Measurements from ENCODE around the gene EMB. TPM values are rescaled to one million over a fixed set of nuclear protein-coding genes. Genes with fewer than 3 reads are reported as not detected.
"Not testable (repeated sequence)": the region's sequence is repeated elsewhere in the genome, so short reads cannot be mapped to it uniquely, and the experiment has no call there.

EMB gene
- total RNA-seq, 2 donors from 2014 or later, result 22.4 to 23.9 TPM

- intact Hi-C loops (cut with DNase I), result no loop called here
- no peak overlapping the region for H3K27ac ChIP-seq
- H3K4me3 ChIP-seq, result no peak overlapping the region
- no peaks in the 10 kb centered on the region for H3K4me1 ChIP-seq (replicated peaks)
- H3K36me3 ChIP-seq, result no peaks in the 10 kb centered on the region
- H3K9me3 ChIP-seq, result no peaks in the 10 kb centered on the region
- TF ChIP-seq POLR2A (IDR thresholded peaks at IDR 0.05), result no peak
- TF ChIP-seq CTCF (IDR thresholded peaks at IDR 0.05), result no peak
- no peak for TF ChIP-seq POLR2AphosphoS5 (IDR thresholded peaks at IDR 0.05)
- no peak for DNase-seq (ENCODE audit: low spot score)
- 34% methylated on average over 4 of the region's 4 CpGs for WGBS
- H3K27me3 ChIP-seq (replicated peaks; ENCODE audit: insufficient read depth), result no peaks in the 10 kb centered on the region
Observed at GRCh38 chr5:50415912-50416311, 25.2 kb downstream of the EMB start.

- H3K9me3 ChIP-seq; DNase-seq (ENCODE audit: low spot score); H3K4me1 ChIP-seq (replicated peaks); H3K36me3 ChIP-seq; H3K27me3 ChIP-seq (replicated peaks; ENCODE audit: insufficient read depth); H3K4me3 ChIP-seq; H3K27ac ChIP-seq; intact Hi-C loops (cut with DNase I): not testable (repeated sequence)
Observed at GRCh38 chr5:50410932-50411331, 30.2 kb downstream of the EMB start.

GRCh38 chr5:50406877-50407276, 34.2 kb downstream of the EMB start:
- intact Hi-C loops (cut with DNase I), result no loop called here
- H3K27me3 ChIP-seq (replicated peaks; ENCODE audit: insufficient read depth), result no peaks in the 10 kb centered on the region
- WGBS, result 88% methylated on average over 1 of the region's 1 CpG
- DNase-seq (ENCODE audit: low spot score), result no peak
- no peaks in the 10 kb centered on the region for H3K4me1 ChIP-seq (replicated peaks)
- H3K9me3 ChIP-seq, result no peaks in the 10 kb centered on the region
- TF ChIP-seq POLR2A (IDR thresholded peaks at IDR 0.05) (no peak), CTCF (IDR thresholded peaks at IDR 0.05) (no peak), POLR2AphosphoS5 (IDR thresholded peaks at IDR 0.05) (no peak)
- no peak overlapping the region for H3K27ac ChIP-seq
- H3K36me3 ChIP-seq, result no peaks in the 10 kb centered on the region
- H3K4me3 ChIP-seq, result no peak overlapping the region

- H3K36me3 ChIP-seq, result no peaks in the 10 kb centered on the region
- H3K4me3 ChIP-seq, result no peak overlapping the region
- TF ChIP-seq POLR2A (IDR thresholded peaks at IDR 0.05) (no peak), CTCF (IDR thresholded peaks at IDR 0.05) (no peak), POLR2AphosphoS5 (IDR thresholded peaks at IDR 0.05) (no peak)
- no peak overlapping the region for H3K27ac ChIP-seq
- no peaks in the 10 kb centered on the region for H3K4me1 ChIP-seq (replicated peaks)
- 55% methylated on average over 3 of the region's 3 CpGs for WGBS
- no peak for DNase-seq (ENCODE audit: low spot score)
- intact Hi-C loops (cut with DNase I), result no loop called here
- H3K9me3 ChIP-seq, result no peaks in the 10 kb centered on the region
- H3K27me3 ChIP-seq (replicated peaks; ENCODE audit: insufficient read depth), result no peaks in the 10 kb centered on the region
Observed at GRCh38 chr5:50401336-50401735, 39.8 kb downstream of the EMB start.

GRCh38 chr5:50393925-50394609, 47.0 kb downstream of the EMB start:
- H3K9me3 ChIP-seq; H3K4me3 ChIP-seq; DNase-seq (ENCODE audit: low spot score); H3K27me3 ChIP-seq (replicated peaks; ENCODE audit: insufficient read depth); H3K36me3 ChIP-seq; H3K4me1 ChIP-seq (replicated peaks); H3K27ac ChIP-seq; intact Hi-C loops (cut with DNase I): not testable (repeated sequence)
- 54% methylated on average over 2 of the region's 2 CpGs for WGBS

GRCh38 chr5:50392289-50392688, 48.8 kb downstream of the EMB start:
- H3K27ac ChIP-seq; H3K4me1 ChIP-seq (replicated peaks); H3K9me3 ChIP-seq; H3K36me3 ChIP-seq; H3K4me3 ChIP-seq; DNase-seq (ENCODE audit: low spot score); intact Hi-C loops (cut with DNase I); H3K27me3 ChIP-seq (replicated peaks; ENCODE audit: insufficient read depth): not testable (repeated sequence)
- WGBS, result 90% methylated on average over 3 of the region's 3 CpGs

GRCh38 chr5:50384381-50384780, 56.7 kb downstream of the EMB start:
- intact Hi-C loops (cut with DNase I); H3K9me3 ChIP-seq; H3K27me3 ChIP-seq (replicated peaks; ENCODE audit: insufficient read depth); DNase-seq (ENCODE audit: low spot score); H3K27ac ChIP-seq; H3K4me3 ChIP-seq; H3K36me3 ChIP-seq; H3K4me1 ChIP-seq (replicated peaks): not testable (repeated sequence)
- 56% methylated on average over 2 of the region's 2 CpGs for WGBS

GRCh38 chr5:50376696-50377095, 64.4 kb downstream of the EMB start:
- H3K27ac ChIP-seq; H3K9me3 ChIP-seq; H3K27me3 ChIP-seq (replicated peaks; ENCODE audit: insufficient read depth); intact Hi-C loops (cut with DNase I); DNase-seq (ENCODE audit: low spot score); H3K4me1 ChIP-seq (replicated peaks); H3K4me3 ChIP-seq; H3K36me3 ChIP-seq: not testable (repeated sequence)
- 100% methylated on average over 11 of the region's 11 CpGs for WGBS

- DNase-seq (ENCODE audit: low spot score); H3K4me1 ChIP-seq (replicated peaks); H3K27me3 ChIP-seq (replicated peaks; ENCODE audit: insufficient read depth); H3K9me3 ChIP-seq; H3K36me3 ChIP-seq; intact Hi-C loops (cut with DNase I); H3K4me3 ChIP-seq; H3K27ac ChIP-seq: not testable (repeated sequence)
- WGBS, result 89% methylated on average over 16 of the region's 16 CpGs
Observed at GRCh38 chr5:50369287-50370033, 71.6 kb downstream of the EMB start.
